GM19328 (cell line): ENCODE results near the gene SND1.

Experiments used
- ATAC-seq: cut with Tn5 transposase; IDR thresholded peaks from one replicate; pipeline ENCODE4 v1.9.1; 2021; ENCODE audit warnings: mild to moderate bottlenecking, moderate library complexity; ENCODE audit not compliant: unreplicated experiment

The SND1 gene

GRCh38 chr7:127858091-127858914, 206.3 kb downstream of the SND1 start:
- ATAC-seq: no peak

GRCh38 chr7:127858915-127859189, 206.9 kb downstream of the SND1 start:
- ATAC-seq: peak; percentile 50

GRCh38 chr7:127859330-127859729, 207.3 kb downstream of the SND1 start:
- ATAC-seq: no peak

GRCh38 chr7:127862525-127862924, 210.5 kb downstream of the SND1 start:
- no peak for ATAC-seq

GRCh38 chr7:127863082-127863481, 211.1 kb downstream of the SND1 start:
- ATAC-seq: no peak

GRCh38 chr7:127865466-127865865, 213.5 kb downstream of the SND1 start:
- ATAC-seq: no peak

- peak; percentile 62 for ATAC-seq
Measured at GRCh38 chr7:127870231-127870907, 218.4 kb downstream of the SND1 start.

GRCh38 chr7:127871226-127871625, 219.2 kb downstream of the SND1 start:
- no peak for ATAC-seq

- no peak for ATAC-seq
Measured at GRCh38 chr7:127872122-127872521, 220.1 kb downstream of the SND1 start.

GRCh38 chr7:127873151-127873550, 221.2 kb downstream of the SND1 start:
- ATAC-seq: no peak

- no peak for ATAC-seq
Measured at GRCh38 chr7:127873715-127874636, 222.0 kb downstream of the SND1 start.

GRCh38 chr7:127874951-127875608, 223.1 kb downstream of the SND1 start:
- no peak for ATAC-seq

GRCh38 chr7:127876393-127876792, 224.4 kb downstream of the SND1 start:
- no peak for ATAC-seq

- ATAC-seq: no peak
Measured at GRCh38 chr7:127877951-127878350, 226.0 kb downstream of the SND1 start.

- no peak for ATAC-seq
Measured at GRCh38 chr7:127878791-127879190, 226.8 kb downstream of the SND1 start.

GRCh38 chr7:127879436-127879835, 227.4 kb downstream of the SND1 start:
- ATAC-seq: no peak

GRCh38 chr7:127879942-127880341, 227.9 kb downstream of the SND1 start:
- ATAC-seq: no peak

- ATAC-seq: no peak
Measured at GRCh38 chr7:127880454-127880853, 228.5 kb downstream of the SND1 start.

GRCh38 chr7:127881564-127881963, 229.6 kb downstream of the SND1 start:
- ATAC-seq: no peak

GRCh38 chr7:127882313-127882920, 230.4 kb downstream of the SND1 start:
- ATAC-seq: no peak
